Endothelial cell of umbilical vein (primary cell): Measurements from ENCODE around the gene MRPL44. TPM values are rescaled to one million over a fixed set of nuclear protein-coding genes. Genes with fewer than 3 reads are reported as not detected.

Experiments used
- BruUV-seq: library from RNA; stranded (reverse); fragments of 400-500 nt; replicated peaks from 2 replicates; lab custom pipeline; 2021; lab: Mats Ljungman, UMichigan
- CTCF ChIA-PET: fragments of 300-600, 350-600 bp; sonication (Branson Sonifier 250); formaldehyde crosslinking; loops from one replicate; lab custom pipeline; 2021; ENCODE audit warnings: antibody characterized with exemption, inconsistent platforms; lab: Charles Lee
- POLR2A ChIA-PET: fragments of 300-600, 350-600 bp; sonication (Branson Sonifier 250); formaldehyde crosslinking; loops from one replicate; lab custom pipeline; 2021; ENCODE audit warnings: antibody characterized with exemption, inconsistent platforms; lab: Charles Lee
- DNase-seq: peaks from one replicate; pipeline ENCODE4 v3.0.0-alpha.2; 2011; ENCODE audit warnings: low read depth, low spot score
- FAIRE-seq: peaks from 2 replicates; lab custom pipeline; 2011; peaks lifted over from hg19 to GRCh38; lab: Jason Lieb, UNC
- H2AFZ ChIP-seq: 2 replicates; pipeline ENCODE4 v1.6.0; 2012; ENCODE audit warnings: low read depth, low read length, control low read depth, inconsistent platforms
- H3K27ac ChIP-seq: 2 replicates; pipeline ENCODE4 v1.5.1; 2011; ENCODE audit warnings: low read depth, mild to moderate bottlenecking, control low read depth, low read length, moderate library complexity; ENCODE audit not compliant: insufficient read depth
- H3K27me3 ChIP-seq, 2 experiments: 2 replicates each; pipeline versions ENCODE4 v1.6.0 to v1.6.1; 2011; ENCODE audit warnings: low read length in 2 of 2, mixed read lengths in 1 of 2; ENCODE audit not compliant: control insufficient read depth in 2 of 2, insufficient read depth in 2 of 2
- H3K36me3 ChIP-seq, 2 experiments: 2 replicates in 1 of 2; 3 replicates in 1 of 2; pipeline ENCODE4 v1.5.1; 2011; ENCODE audit warnings: low read length in 2 of 2, mild to moderate bottlenecking in 1 of 2, moderate library complexity in 1 of 2; ENCODE audit not compliant: control insufficient read depth in 2 of 2, insufficient read depth in 2 of 2; ENCODE audit errors: extremely low read depth in 1 of 2
- H3K4me1 ChIP-seq: 3 replicates; pipeline ENCODE4 v1.5.1; 2011; ENCODE audit warnings: mild to moderate bottlenecking, low read length; ENCODE audit not compliant: control insufficient read depth, insufficient read depth; ENCODE audit errors: extremely low read depth
- H3K4me2 ChIP-seq: 2 replicates; pipeline ENCODE4 v1.6.1; 2011; ENCODE audit warnings: low read length, control low read depth, mixed read lengths; ENCODE audit not compliant: insufficient read depth
- H3K4me3 ChIP-seq, 3 experiments: fragments of 200-600 bp in 1 of 3; sonication (generic), shearing (Covaris generic) in 1 of 3; replicated peaks in 1 of 3; 2 replicates each; pipeline ENCODE4 v1.5.1; 2011 to 2016; ENCODE audit warnings: control low read depth in 3 of 3, low read length in 3 of 3, mild to moderate bottlenecking in 2 of 3, inconsistent platforms in 1 of 3, low read depth in 1 of 3, moderate library complexity in 1 of 3; ENCODE audit not compliant: insufficient read depth in 1 of 3
- H3K79me2 ChIP-seq: 2 replicates; pipeline ENCODE4 v1.6.0; 2012; ENCODE audit warnings: low read length, inconsistent platforms; ENCODE audit not compliant: control insufficient read depth, insufficient read depth
- H3K9ac ChIP-seq: replicated peaks from 2 replicates; pipeline ENCODE3; 2011; ENCODE audit warnings: low read length, control low read depth; ENCODE audit not compliant: insufficient read depth; ENCODE audit errors: extremely low read depth
- H3K9me1 ChIP-seq: replicated peaks from 3 replicates; pipeline ENCODE4 v1.6.0; 2011; ENCODE audit warnings: mild to moderate bottlenecking, low read length; ENCODE audit not compliant: control insufficient read depth, insufficient read depth; ENCODE audit errors: extremely low read depth
- H3K9me3 ChIP-seq: replicated peaks from 2 replicates; pipeline ENCODE4 v1.5.1; 2012; ENCODE audit warnings: low read length, inconsistent platforms; ENCODE audit not compliant: control insufficient read depth, insufficient read depth
- H4K20me1 ChIP-seq: replicated peaks from 2 replicates; pipeline ENCODE3; 2011; ENCODE audit warnings: mild to moderate bottlenecking, low read length; ENCODE audit not compliant: control insufficient read depth, insufficient read depth; ENCODE audit errors: extremely low read depth
- EZH2 ChIP-seq: IDR thresholded peaks from 2 replicates; pipeline ENCODE4 v1.6.1; 2012; ENCODE audit warnings: borderline replicate concordance, low read depth, mild to moderate bottlenecking, moderate library complexity, low read length, inconsistent platforms; ENCODE audit not compliant: severe bottlenecking
- FOS ChIP-seq: IDR thresholded peaks from 2 replicates; pipeline ENCODE4 v1.6.1; 2011; ENCODE audit warnings: mild to moderate bottlenecking, low read length, moderate library complexity, borderline replicate concordance; ENCODE audit not compliant: insufficient read depth
- GATA2 ChIP-seq: IDR thresholded peaks from 2 replicates; pipeline ENCODE4 v1.7.0; 2011; ENCODE audit warnings: low read depth, mild to moderate bottlenecking, moderate library complexity, mixed read lengths, low read length; ENCODE audit not compliant: insufficient read length, insufficient read depth
- JUN ChIP-seq: IDR thresholded peaks from 2 replicates; pipeline ENCODE4 v1.6.1; 2011; ENCODE audit warnings: borderline replicate concordance, low read depth; ENCODE audit not compliant: insufficient read length, insufficient read depth
- MYC ChIP-seq: IDR thresholded peaks from one replicate; pipeline ENCODE4 v1.6.1; 2011; ENCODE audit warnings: mild to moderate bottlenecking, low read depth, low read length
- POLR2A ChIP-seq: IDR thresholded peaks from 2 replicates; pipeline ENCODE4 v1.6.1; 2012; ENCODE audit warnings: low read depth, mild to moderate bottlenecking, control low read depth, low read length
- POLR2AphosphoS5 ChIP-seq: IDR thresholded peaks from 2 replicates; pipeline ENCODE4 v1.6.1; 2012; ENCODE audit warnings: low read depth, mild to moderate bottlenecking, control low read depth, low read length, moderate library complexity; ENCODE audit not compliant: insufficient read depth
- dilution Hi-C: fragments of 300-500 bp; cut with MboI; formaldehyde crosslinking; loops from one replicate; pipeline ENCODE4 v1.15.0; 2019; ENCODE audit warnings: low sequenced_read_pairs; ENCODE audit not compliant: extremely low pct_ligation_motif_present
- intact Hi-C: fragments of 100-400 bp; cut with micrococcal nuclease; formaldehyde crosslinking; loops from one replicate; pipeline ENCODE4 v1.10.0; 2022
- polyA plus RNA-seq, 4 experiments: library from polyadenylated mRNA; depleted of rRNA in 3 of 4; stranded (reverse) in 3 of 4; unstranded in 1 of 4; fragments of >200 nt; gene quantifications; 2 replicates each; pipeline versions ENCODE4 v1.2.1 to v1.2.3, GENCODE V29; 2011 to 2012; ENCODE audit warnings: missing spikeins in 1 of 4
- total RNA-seq: library from RNA; stranded (reverse); gene quantifications from 2 replicates; pipeline ENCODE4 v1.2.3, GENCODE V29; 2021
- TF ChIP-seq, protein P1 (sequence below): IDR thresholded peaks from 2 replicates; pipeline ENCODE4 v1.6.1; 2011; ENCODE audit not compliant: insufficient read depth, insufficient read length
- TF ChIP-seq, protein P2 (sequence below), 2 donors: IDR thresholded peaks; 1 replicate in 1 of 2; 2 replicates in 1 of 2; pipeline ENCODE4 v1.5.1; 2011; ENCODE audit warnings: low read length in 2 of 2, mild to moderate bottlenecking in 2 of 2, moderate library complexity in 2 of 2, control low read depth in 1 of 2, inconsistent platforms in 1 of 2, low read depth in 1 of 2; ENCODE audit not compliant: insufficient read depth in 1 of 2; ENCODE audit errors: extremely low read depth in 1 of 2

MRPL44 gene
- total and polyA plus RNA-seq, 2 donors (not counting 3 experiments of a cell fraction or from before 2014, with no cell fraction given): 19.2 to 27.7 TPM

DNA sequence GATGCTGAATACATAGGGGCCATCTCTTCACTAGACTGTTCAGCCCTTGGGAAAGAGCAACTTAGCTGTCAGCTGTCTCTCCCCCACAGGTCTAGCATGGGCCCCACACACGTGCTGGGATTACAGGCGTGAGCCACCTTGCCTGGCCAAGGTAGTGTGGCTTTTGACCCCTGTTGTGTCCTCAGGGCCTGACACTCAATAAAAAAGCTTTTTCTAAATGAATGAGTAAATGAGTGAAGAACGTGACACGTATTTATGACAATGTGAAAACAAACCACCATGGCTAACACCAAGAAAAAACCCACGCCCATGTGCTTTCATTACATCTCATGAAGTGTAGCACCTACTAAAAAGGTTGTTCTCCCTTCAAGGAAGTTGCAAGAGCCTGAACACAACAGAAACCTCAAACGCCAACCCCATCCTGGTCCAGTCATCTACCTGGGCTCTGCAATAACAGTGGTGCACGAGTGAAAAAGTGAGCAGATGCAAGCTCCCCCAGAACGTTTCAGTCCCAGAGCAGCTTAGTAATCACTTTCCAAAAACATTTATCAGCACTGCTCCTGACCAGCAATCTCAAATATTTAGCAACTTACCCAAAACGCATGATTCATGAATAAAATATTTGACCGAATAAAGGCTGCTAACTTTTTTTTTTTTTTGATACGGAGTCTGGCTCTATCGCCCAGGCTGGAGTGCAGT, 15.5 kb upstream of the MRPL44 start:
- Histone ChIP-seq H3K4me1 (peaks cover 42% of the 10 kb centered on the region), H3K27ac (peak overlapping the region; percentile 14), H2AFZ (no peak overlapping the region), H3K9ac (no peak overlapping the region), H3K9me1 (no peaks in the 10 kb centered on the region), H3K9me3 (no peaks in the 10 kb centered on the region), H3K4me2 (peak overlapping the region; percentile 41), H3K4me3 (no peak overlapping the region), H3K27me3 (no peaks in the 10 kb centered on the region), H3K79me2 (peaks cover 70% of the 10 kb centered on the region), H3K36me3 (no peaks in the 10 kb centered on the region), H4K20me1 (no peaks in the 10 kb centered on the region)
- BruUV-seq: no TSS peak
- intact Hi-C loops (loop anchor here (2.0 to 10.0 kb wide), 3 partner anchors 34 to 1003 kb away; no protein-coding TSS in a partner anchor), dilution Hi-C loops (no loop called here)
- TF ChIP-seq MYC: no peak
- TF ChIP-seq FOS: peak; percentile 43
- TF ChIP-seq JUN: peak; percentile 3
- POLR2A ChIA-PET: interaction anchor here (0.6 kb wide), 1 partner anchor 78 kb away, joined by 6 read pairs; no protein-coding TSS in a partner anchor
- CTCF ChIA-PET: interaction anchor here (0.7 to 2.2 kb wide), 3 partner anchors 18 to 28 kb away, joined by 3 to 8 read pairs (median 4); no protein-coding TSS in a partner anchor
- DNase-seq (peak; percentile 42), FAIRE-seq (peak; percentile 75)

DNA sequence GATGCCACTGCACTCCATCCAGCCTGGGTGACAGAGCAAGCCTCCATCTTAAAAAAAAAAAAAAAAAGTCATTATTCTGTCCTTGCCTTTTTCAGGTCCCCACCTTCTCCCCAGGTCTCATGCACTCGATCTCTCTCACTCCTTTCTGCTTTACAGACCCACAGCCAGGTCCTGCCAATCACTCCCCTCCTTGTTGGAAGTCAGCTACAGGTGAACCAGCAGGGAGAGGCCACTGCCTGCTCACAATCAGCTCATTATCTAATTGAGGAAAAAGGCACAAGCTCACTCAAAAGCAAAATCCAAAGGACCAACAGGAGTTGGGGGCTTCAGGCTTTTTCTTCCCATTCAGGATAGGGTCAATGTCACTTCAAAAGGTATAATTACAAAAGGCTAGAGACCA, 14.1 kb upstream of the MRPL44 start:
- Histone ChIP-seq H3K27ac (peak overlapping the region; percentile 90), H4K20me1 (no peaks in the 10 kb centered on the region), H3K79me2 (peaks cover 56% of the 10 kb centered on the region), H3K9ac (peak overlapping the region; percentile 82), H3K27me3 (no peaks in the 10 kb centered on the region), H3K36me3 (no peaks in the 10 kb centered on the region), H3K9me3 (no peaks in the 10 kb centered on the region), H2AFZ (no peak overlapping the region), H3K9me1 (no peaks in the 10 kb centered on the region), H3K4me3 (peak overlapping the region in 2 of 3 experiments; percentile 19 to 77), H3K4me1 (peaks cover 28% of the 10 kb centered on the region), H3K4me2 (peak overlapping the region; percentile 75)
- dilution Hi-C loops: no loop called here
- DNase-seq (no peak), FAIRE-seq (no peak)
- ChIA-PET CTCF (interaction anchor here (0.9 to 1.5 kb wide), 7 partner anchors 12 to 145 kb away, joined by 3 to 8 read pairs (median 4); no protein-coding TSS in a partner anchor), POLR2A (no interaction called here)
- TSS peak; percentile 53 for BruUV-seq
- intact Hi-C loops: loop anchor here (1.0 to 10.0 kb wide), 5 partner anchors 19 to 1002 kb away; no protein-coding TSS in a partner anchor
- TF ChIP-seq, protein P1, sequence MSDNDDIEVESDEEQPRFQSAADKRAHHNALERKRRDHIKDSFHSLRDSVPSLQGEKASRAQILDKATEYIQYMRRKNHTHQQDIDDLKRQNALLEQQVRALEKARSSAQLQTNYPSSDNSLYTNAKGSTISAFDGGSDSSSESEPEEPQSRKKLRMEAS: no peak
- TF ChIP-seq POLR2A (no peak), EZH2 (no peak), MYC (no peak), POLR2AphosphoS5 (no peak), JUN (no peak), GATA2 (no peak), FOS (no peak)
- TF ChIP-seq, protein P2, sequence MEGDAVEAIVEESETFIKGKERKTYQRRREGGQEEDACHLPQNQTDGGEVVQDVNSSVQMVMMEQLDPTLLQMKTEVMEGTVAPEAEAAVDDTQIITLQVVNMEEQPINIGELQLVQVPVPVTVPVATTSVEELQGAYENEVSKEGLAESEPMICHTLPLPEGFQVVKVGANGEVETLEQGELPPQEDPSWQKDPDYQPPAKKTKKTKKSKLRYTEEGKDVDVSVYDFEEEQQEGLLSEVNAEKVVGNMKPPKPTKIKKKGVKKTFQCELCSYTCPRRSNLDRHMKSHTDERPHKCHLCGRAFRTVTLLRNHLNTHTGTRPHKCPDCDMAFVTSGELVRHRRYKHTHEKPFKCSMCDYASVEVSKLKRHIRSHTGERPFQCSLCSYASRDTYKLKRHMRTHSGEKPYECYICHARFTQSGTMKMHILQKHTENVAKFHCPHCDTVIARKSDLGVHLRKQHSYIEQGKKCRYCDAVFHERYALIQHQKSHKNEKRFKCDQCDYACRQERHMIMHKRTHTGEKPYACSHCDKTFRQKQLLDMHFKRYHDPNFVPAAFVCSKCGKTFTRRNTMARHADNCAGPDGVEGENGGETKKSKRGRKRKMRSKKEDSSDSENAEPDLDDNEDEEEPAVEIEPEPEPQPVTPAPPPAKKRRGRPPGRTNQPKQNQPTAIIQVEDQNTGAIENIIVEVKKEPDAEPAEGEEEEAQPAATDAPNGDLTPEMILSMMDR (IDR thresholded peaks at IDR 0.05; ENCODE audit: extremely low read depth in 1 of 2, insufficient read depth in 1 of 2, low read depth in 1 of 2, low read length in 2 of 2): no peak
